Articular chondrocyte of knee joint (primary cell): ENCODE data around the gene KCTD19. TPM values are rescaled to one million over a fixed set of nuclear protein-coding genes. Genes with fewer than 3 reads are reported as not detected.

ENCODE experiments used
- total RNA-seq: library from RNA; depleted of rRNA; stranded (reverse); fragments of >200 nt; gene quantifications from 2 replicates; pipeline ENCODE4 v1.2.3, GENCODE V29; 2012

KCTD19 gene
- total RNA-seq: 0.11 TPM in 1 of 2 replicates, not detected in the other

GRCh38 chr16:67326472-67327309 is at the start of gene KCTD19, which contains the start of gene LRRC36:
Gene KCTD19 (minus strand): TSS chr16:67326741. CDS start chr16:67326707, 34 bp downstream.
Gene LRRC36 (plus strand): TSS chr16:67326815. CDS start chr16:67326863, 48 bp downstream.

DNA sequence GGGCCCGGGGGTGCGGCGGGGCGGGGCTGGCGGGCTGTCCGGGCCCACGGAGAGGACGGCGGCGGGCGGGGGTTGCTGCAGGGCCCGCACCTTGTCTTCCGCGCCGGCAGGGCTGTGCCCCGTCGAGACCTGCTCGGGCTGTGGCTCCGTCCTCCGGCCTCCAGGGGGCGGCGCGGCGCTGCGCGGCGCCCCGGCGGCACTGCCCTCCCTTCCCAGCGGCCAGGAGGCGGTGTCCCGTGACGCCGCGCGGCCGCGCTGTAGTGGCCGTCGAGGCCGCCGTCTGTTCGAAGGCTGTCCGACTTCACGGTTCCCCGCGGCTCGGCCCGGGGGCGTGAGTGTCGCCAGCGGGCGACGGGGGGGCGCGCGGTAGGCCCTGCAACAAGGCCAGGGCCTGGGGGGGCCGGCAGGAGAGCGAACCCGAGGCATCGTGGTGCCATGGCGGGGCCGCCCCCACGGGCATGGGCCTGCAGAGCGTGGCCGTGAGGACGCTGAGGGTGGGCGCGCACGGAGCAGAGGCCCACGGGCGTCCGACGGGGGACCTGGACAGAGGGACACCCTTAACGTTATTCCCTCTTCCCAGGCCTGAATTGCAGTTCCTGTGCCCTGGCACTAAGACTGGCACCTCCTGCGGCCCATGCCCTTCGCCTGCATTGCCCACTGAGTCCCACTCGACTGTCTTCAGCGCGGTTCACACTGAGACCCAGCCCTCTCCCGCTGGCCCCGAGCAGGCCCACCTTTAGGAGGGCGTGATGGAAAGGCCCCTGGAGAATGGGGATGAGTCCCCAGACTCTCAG is 47.0 kb downstream of the KCTD19 start, which contains the start of gene PLEKHG4:
PLEKHG4 (plus strand) TSS at position 237 of the 794 bp plus-strand sequence; CDS start at position 750, 513 bp downstream.

GRCh38 chr16:67248401-67249177 is 78.0 kb downstream of the KCTD19 start, which contains the start of gene SLC9A5:
Gene SLC9A5 (plus strand): TSS chr16:67248979. CDS start chr16:67249015, 36 bp downstream.

GRCh38 chr16:67247192-67248072 is 79.1 kb downstream of the KCTD19 start, which contains the start of gene FHOD1:
Gene FHOD1 (minus strand): TSS chr16:67247481. CDS start chr16:67247410, 71 bp downstream.

Other genes starting within 250 kb of the KCTD19 start
- 19.1 and 20.8 TPM in 2 replicates for gene PHAF1, start 216.8 kb downstream of the KCTD19 start, total RNA-seq
- gene B3GNT9, start 175.7 kb downstream of the KCTD19 start, total RNA-seq: 45.9 and 50.6 TPM in 2 replicates
- gene TRADD, start 166.8 kb downstream of the KCTD19 start, total RNA-seq: 12.2 and 13.5 TPM in 2 replicates
- gene FBXL8, start 166.8 kb downstream of the KCTD19 start, total RNA-seq: 11.2 and 12.7 TPM in 2 replicates
- 3.0 and 4.4 TPM in 2 replicates for gene HSF4, start 162.0 kb downstream of the KCTD19 start, total RNA-seq
- gene NOL3, start 156.2 kb downstream of the KCTD19 start, total RNA-seq: 14.6 and 14.9 TPM in 2 replicates
- 3.7 and 4.2 TPM in 2 replicates for gene MATCAP1, start 142.8 kb downstream of the KCTD19 start, total RNA-seq
- not detected in 2 replicates for gene EXOC3L1, start 136.6 kb downstream of the KCTD19 start, total RNA-seq
- gene E2F4, start 134.6 kb downstream of the KCTD19 start, total RNA-seq: 38.9 and 43.9 TPM in 2 replicates
- gene ELMO3, start 127.6 kb downstream of the KCTD19 start, total RNA-seq: 0.11 and 0.13 TPM in 2 replicates
- gene TMEM208, start 99.6 kb downstream of the KCTD19 start, total RNA-seq: 28.1 and 35.4 TPM in 2 replicates
- 7.8 and 9.0 TPM in 2 replicates for gene FHOD1, start 79.3 kb downstream of the KCTD19 start, total RNA-seq
- 0.86 and 1.0 TPM in 2 replicates for gene SLC9A5, start 77.8 kb downstream of the KCTD19 start, total RNA-seq
- 18.0 and 19.1 TPM in 2 replicates for gene PLEKHG4, start 47.2 kb downstream of the KCTD19 start, total RNA-seq
- gene LRRC36, start 74 bp upstream of the KCTD19 start, total RNA-seq: 0.43 TPM in 1 of 2 replicates, not detected in the other
- 0.22 and 0.52 TPM in 2 replicates for gene TPPP3, start 66.8 kb upstream of the KCTD19 start, total RNA-seq
- 7.5 and 9.1 TPM in 2 replicates for gene ZDHHC1, start 89.7 kb upstream of the KCTD19 start, total RNA-seq
- 0.11 TPM in 1 of 2 replicates, not detected in the other for gene HSD11B2, start 104.4 kb upstream of the KCTD19 start, total RNA-seq
- gene ATP6V0D1, start 154.4 kb upstream of the KCTD19 start, total RNA-seq: 86.0 and 99.0 TPM in 2 replicates
- not detected in 2 replicates for gene AGRP, start 156.8 kb upstream of the KCTD19 start, total RNA-seq
- 25.7 and 26.1 TPM in 2 replicates for gene RIPOR1, start 202.1 kb upstream of the KCTD19 start, total RNA-seq
- 29.7 and 30.7 TPM in 2 replicates for gene CTCF, start 235.8 kb upstream of the KCTD19 start, total RNA-seq